ENCODE results near the gene NARF.

Gene NARF

DNA sequence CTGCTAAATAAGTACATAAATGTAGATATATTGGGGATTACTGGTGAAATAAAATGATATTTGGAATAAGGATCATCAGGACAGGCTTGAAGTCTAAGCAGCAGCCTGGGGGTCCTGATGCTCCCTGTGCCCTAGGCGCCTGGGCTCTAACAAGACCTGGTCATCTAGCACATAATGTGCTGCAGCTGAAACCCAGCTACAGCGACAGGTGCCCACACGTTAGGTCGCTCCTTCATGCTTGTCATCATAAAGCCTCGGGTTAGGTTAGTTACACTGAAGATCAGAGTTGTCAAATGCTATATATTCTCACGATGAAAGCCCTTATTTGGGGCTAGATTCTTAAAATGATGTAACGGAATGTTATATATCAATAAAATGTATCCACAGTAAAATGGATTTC, 11.5 kb downstream of the NARF start:
- DNase-seq (ENCODE audit: low read depth in 4 of 4, low spot score in 1 of 4), result no peak

DNA sequence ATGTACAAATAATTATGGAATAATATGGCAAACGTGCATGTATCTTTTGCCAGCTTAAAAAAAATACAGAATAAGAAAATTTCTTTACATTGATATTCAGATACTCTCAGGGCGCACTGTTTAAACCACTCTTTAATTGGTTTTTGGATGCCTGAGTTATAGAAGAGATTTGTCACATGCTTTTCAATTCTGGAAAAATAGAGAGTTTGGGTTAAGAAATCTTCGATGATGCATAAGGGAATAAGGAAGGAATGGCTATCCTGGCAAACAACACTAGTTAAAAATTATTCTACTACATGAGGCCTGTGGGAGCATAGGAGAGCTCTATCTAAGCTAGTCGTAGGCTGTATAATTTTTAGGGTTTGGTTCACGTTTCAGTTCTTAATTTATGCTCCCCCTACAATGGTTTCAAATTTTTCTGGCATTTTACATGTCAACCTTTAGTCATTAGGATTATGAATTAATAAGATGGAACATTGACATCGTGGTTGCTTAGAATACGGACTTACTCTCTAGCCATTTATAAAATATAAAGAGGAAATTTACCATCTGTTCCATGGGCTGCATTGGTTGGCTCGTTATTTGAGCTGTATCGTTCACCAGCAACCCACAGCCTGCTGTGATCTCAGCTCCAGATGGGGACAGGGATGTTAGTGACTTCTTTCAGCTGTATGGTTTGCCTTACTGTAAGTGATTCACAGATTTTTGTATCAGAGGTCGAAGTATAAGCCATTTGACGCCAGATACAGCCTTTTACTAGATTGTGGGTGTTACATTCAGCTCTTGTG, 15.9 kb downstream of the NARF start:
- no peak for DNase-seq (ENCODE audit: low read depth in 4 of 4, low spot score in 1 of 4)

DNA sequence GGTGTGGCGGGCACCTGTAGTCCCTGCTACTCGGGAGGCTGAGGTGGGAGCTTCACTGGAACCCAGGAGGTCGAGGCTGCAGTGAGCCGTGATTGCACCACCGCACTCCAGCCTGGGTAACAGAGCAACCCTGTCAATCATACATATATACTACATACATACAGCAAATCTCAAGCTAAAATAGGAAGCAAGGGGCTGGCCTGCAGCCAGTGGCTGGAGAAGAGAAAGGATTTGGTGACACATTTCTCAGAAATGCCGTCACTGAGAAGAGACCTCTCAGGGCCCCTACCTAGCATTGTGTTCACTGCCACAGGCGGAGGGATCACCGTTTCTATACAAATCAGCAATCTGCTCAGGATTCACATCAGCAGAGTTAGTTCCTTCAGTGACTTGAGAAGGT, 16.9 kb downstream of the NARF start:
- DNase-seq (ENCODE audit: low read depth in 4 of 4, low spot score in 1 of 4), result no peak

DNA sequence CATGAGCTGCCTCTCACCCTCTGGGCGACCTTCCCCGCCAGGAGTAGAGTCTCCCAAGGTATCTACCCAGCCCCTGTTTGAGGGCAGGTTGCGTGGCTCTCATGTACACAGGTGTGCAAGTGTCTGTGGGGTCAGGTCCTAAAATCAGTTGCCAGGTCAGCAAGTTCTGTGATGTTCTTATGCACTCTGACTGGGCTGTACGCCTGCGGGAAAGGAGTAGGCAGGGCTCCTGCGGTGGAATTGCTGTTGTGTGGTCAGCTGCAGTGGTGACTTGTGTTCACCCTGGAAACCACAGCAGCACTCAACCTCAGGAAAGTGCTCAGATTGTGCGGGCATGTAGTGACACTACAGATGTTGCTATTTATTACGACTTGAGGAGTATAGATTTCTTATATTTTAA, 19.4 kb downstream of the NARF start:
- no peak for DNase-seq (ENCODE audit: low read depth in 4 of 4, low spot score in 1 of 4)

DNA sequence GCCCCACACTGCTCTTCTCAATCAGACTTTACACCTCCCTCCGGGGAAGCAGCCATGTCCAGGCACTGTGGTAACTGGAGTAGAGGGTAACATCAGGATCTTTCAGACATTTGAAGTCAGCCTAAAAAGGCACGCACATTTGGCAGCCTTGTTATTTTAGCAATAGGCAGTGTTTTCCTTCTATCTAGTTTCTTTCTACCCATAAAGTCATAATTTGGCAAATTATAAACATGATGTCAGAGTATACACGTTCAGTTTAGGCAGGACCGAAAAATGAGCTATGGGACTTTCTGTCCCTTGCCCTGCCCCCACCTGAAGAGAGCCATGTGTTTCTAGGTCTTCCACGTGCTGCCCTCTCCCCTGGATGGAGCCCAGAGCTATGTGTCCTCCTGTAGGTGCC, 21.1 kb downstream of the NARF start:
- no peak for DNase-seq (ENCODE audit: low read depth in 4 of 4, low spot score in 1 of 4)

DNA sequence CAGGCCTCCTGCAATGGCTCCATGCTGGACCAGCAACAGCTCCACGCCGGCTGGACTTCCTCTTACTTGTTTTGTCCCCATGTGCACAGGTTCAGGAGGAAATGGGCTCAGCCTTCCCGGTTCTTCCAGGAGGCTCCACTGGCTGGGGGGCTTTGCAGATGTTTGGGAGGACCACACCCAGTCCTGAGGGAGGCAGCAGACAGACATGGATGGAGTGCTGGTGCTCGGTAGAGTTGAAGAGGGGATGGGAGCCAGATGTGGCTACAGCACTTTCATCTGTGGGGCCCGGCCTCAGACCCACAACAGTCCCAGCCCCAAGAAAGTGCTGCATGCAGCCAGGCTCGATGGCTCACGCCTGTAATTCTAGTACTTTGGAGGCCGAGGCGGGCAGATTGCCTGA, 21.8 kb downstream of the NARF start:
- DNase-seq (ENCODE audit: low read depth in 4 of 4, low spot score in 1 of 4), result no peak

DNA sequence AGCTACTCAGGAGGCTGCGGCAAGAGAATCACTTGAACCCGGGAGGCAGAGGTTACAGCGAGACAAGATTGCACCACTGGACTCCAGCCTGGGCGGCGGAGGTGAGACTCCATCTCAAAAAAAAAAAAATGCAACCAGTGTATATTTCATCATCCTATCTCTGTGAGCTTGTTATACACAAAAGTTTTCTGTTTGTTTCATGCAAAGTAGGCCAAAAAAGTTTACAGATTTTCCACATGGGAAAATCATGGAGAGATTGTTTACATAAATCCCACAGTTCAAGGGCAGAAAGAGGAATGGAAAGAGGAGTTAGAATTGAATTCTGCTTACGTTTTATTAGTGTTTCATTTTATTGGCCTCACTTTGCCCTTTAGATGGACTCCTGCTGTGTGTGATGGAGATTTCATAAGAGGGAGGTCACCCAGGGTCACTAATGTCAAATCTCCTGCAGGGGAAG, 24.7 kb downstream of the NARF start:
- no peak for DNase-seq (ENCODE audit: low read depth in 4 of 4, low spot score in 1 of 4)

DNA sequence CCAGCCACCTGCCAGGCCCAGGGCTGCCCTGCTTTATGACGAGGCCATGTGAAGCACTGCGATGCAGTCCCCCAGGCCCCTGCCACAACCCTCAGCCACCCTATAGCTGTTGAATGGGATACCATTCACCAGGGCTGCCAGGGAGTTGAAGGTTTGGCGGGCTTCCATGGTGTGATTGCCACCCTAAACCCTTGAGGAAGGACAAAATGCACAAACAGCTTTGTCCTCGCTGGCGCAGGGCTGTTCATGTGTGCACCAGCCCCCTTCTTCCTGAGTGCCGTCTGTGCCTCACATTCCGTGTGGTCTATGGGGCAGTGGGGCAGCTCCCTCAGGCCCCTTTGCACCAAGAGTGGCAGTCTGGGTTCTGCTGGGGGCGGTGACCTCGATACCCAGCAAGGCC, 25.3 kb downstream of the NARF start:
- no peak for DNase-seq (ENCODE audit: low read depth in 4 of 4, low spot score in 1 of 4)

DNA sequence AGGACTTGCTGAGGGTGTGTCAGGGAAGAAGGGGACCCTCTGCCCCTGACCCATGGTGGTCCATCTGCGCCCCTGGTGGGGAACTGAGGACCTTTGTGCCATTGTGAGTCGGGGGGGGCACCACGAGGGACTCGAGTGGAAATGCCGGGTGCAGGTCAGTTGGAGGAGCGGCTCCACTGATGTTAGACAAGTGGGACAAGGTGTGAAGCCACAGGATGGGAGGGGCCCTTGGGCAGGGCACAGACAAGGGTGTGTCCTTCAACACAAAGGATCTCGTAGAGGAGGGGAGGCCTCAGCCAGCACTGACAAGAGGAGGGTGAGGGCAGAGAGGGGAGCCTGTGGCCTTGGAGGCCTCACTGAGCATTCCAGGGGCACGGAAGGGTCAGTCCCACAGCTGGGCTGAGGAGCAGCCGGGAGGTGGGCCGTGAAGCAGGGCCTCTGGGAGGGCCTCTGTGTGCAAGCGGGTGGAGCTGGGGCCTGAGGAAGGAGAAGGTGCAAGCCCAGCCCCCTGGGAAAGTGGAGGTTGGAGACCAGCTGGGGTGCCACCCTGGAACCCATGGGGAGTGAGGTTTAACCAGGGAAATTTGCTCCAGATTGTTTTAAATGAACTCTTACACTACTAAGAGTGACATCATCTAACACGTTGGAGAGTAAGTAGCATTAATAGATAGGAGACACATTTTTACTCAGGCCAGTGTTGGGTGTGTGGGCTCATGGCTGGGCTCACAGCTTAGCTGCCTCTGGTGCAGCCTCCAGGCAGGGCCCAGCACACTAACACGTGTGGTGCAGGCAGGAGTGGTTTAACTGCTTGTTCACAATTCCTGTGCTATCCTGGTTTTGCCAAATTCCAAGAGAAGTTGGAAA, 27.9 kb downstream of the NARF start:
- DNase-seq (ENCODE audit: low read depth in 4 of 4, low spot score in 1 of 4), result no peak

DNA sequence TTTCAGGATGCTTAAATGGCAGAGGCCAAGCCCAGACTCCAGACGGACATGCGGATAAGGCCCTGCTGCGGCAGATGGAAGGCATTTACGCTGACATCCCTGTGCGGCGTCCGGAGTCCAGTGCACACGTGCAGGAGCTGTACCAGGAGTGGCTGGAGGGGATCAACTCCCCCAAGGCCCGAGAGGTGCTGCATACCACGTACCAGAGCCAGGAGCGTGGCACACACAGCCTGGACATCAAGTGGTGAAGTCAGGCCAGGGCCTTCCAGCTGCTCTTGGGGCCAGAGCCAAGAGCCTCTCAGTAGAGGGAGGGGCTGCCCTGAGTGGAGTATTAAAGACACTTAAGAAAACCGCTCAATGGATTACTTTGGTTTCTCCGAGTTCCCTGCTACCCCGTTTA, 29.4 kb downstream of the NARF start:
- no peak for DNase-seq (ENCODE audit: low read depth in 4 of 4, low spot score in 1 of 4)

DNA sequence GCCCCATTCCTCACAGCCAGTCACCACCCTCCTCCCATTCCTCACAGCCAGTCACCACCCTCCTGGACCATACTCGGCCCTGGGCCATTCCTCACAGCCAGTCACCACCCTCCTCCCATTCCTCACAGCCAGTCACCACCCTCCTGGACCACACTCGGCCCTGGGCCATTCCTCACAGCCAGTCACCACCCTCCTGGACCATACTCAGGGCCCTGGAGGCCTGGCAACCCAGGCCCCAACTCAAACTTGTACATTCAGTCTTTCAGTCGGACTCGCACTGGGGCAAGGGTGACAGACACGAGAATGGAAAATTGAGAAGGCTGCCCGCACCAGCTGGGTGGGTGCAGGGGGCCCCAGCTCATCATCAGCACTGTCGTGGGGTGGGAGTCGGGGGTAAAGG, 30.6 kb downstream of the NARF start:
- no peak for DNase-seq (ENCODE audit: low read depth in 4 of 4, low spot score in 1 of 4)

DNA sequence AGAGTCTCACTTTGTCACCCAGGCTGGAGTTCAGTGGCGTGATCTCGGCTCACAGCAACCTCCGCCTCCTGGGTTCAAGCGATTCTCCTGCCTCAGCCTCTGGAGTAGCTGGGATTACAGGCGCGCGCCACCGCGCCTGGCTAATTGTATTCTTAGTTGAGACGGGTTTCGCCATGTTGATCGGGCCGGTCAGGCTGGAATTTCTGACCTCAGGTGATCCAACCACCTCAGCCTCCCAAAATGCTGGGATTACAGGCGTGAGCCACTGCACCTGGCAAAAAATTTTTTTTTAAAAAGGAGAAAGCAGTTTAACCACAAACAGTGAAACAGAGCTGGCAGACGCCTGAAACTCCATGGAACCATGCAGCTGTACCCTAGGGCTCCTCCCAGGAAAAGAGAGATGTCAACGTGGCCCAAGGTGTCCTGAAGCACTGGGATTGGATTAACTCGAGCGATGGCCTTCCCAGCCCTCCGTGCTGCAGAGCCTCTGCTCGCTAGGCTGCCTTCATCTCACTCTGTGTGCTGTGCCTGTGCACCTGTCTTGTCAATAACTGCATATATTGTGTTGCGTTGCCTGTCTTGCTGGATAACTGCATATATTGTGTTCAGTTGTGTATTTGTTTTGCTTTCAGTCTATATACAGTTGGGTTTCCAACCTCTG, 31.4 kb downstream of the NARF start:
- no peak for DNase-seq (ENCODE audit: low read depth in 4 of 4, low spot score in 1 of 4)

DNA sequence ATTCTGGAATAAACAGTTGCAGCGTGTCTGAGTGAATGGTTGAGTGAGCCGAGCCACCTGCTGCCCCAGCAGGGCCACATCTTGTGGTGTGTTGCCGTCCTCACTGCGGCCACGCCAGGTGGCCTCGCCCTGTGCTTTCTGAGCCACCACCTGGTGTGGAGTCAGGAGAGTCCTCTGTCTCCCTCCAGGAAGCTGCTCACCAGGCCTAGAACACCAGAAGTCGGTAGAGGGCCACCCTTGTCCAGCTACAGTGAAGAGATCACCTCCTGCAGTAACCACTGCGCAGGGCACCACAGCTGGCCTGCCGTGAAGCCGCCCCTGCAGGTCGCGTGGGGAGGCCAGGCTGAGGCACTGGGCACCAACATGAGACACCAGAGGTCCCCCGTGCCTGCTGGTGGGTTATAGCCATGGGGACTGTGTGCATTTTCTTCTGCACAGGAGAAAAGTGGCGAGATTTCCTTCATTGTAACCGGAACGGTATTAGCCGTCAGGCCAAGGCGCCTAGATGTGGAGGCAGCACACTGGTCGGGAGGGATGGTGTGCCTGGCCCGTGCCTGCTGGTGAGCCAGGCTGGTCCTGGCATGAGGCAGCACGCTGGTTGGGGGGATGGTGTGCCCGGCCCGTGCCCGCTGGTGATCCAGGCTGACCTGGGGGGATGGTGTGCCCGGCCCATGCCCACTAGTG, 32.1 kb downstream of the NARF start:
- DNase-seq (ENCODE audit: low read depth in 4 of 4, low spot score in 1 of 4), result no peak

DNA sequence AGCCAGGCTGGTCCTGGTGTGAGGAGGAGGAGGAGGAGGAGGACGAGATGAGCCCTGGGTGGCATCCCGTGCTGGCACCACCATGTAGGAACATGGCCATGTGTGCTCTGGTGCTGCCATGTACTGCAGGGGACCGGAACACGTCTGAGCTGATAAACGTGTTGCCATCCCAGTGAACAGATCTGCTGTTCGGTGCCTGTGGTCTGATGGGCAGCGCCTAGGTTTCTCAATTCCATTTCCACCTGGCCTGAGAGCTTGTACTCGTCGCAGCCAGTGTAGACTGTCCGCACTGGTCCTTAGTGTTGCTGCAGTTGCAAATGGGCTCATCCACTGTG, 32.6 kb downstream of the NARF start:
- DNase-seq (ENCODE audit: low read depth in 4 of 4, low spot score in 1 of 4), result no peak

DNA sequence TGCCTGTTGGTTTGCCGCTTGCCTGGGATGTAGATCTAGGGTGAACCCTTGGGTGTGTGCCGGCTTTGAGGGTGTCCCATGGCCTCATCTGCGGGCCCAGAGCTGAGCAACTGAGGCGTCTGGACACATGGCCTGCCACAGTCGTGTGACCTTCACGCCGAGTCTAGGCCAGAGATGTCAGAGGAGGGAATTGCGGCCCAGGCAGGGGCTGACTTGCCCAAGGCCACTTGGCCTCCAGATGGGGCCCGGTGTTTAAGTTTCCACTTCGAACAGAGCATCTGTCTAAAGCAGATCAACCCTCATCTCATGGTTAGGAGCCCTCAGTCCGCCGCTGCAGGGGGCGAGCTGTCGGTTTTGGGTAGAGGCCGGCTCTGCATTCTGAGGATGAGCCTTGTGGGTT, 33.0 kb downstream of the NARF start:
- no peak for DNase-seq (ENCODE audit: low read depth in 4 of 4, low spot score in 1 of 4)

DNA sequence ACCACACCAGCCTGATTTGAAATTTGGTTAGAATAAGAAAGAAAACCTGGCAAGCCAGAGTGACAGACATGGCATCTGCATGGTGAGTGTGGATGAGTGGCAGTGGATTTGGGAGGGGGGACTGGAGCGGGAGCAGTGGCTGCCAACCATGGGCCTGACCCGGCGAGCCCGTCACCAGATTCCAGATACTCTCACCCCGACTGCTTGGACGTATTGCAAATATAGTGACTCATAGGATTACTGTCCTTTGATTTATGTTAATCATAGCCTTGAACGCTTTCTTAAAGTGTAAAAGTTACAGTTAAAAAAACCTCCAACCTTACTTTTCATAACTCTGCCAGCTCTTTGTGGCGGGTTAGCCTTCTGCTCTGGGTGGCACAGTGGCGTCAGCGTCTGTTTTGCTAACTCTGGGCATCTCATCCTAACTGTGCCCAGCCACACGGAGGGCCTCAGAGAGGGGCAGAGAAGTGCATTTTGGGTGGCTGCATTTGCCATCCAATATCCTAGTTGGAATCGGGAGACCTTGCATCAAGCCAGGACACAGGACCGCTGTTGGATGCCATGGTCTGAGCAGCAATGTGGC, 34.2 kb downstream of the NARF start:
- DNase-seq (ENCODE audit: low read depth in 4 of 4, low spot score in 1 of 4), result no peak

DNA sequence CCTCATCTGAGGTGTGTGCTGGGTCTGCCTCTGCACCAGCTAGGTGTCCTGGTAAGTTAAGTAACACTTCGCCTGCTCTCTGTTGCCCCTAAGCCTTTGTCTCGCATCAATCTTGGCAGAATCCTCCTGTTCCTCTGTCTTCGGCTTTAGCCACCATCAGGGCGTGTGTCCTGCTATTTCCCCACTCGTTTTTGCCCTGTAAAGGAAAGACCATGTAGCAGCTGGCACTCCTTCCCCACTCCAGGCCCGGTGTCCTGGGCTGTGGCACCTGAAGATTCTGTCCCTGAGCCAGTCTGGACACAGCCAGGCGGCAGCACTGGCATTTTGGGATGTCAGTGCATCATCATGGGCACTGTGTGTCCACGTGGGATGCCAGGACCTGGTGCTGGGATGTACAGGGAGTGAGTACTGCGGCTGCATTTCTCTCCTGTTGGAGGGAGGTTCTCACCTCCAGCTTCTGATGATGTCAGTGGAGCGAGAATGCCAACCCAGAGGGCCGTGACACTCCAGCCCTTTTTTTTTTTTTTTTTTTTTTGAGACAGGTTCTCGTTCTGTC, 34.8 kb downstream of the NARF start:
- DNase-seq (ENCODE audit: low read depth in 4 of 4, low spot score in 1 of 4), result no peak

DNA sequence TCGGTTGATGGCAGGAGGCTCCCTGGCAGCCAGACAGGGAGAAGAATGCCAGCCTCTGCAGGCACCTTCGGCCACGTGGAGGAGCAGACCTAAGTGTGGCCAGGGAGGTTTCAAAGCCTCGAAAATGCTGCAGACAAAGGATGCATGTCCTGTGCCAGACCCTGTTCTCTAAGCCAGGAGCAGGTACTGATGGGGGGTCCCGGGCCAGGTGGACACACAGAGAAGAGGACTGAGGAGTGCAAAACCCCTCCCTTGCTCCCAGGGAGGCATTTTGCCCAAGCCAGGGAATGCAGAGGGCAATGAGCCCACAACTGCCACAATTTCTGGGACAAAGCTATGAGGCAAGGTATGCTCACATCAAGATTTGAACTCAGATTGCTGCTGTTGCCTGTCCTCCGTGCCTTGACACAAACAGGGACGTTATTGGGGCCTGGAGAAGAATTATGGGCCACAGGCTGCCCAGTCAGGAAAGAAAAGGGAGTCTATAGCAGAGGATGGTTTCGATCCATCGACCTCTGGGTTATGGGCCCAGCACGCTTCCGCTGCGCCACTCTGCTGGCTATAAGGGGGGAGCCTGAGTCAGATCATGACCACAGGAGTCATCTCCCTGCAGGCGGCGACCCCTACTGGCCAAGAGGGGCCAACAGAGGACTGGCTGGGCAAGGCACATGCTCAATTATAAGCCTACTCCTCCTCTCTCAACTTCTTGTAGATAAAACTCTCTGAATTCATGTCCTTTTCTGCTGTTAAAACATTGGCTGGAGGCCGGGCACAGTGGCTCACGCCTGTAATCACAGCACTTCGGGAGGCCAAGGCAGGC, 35.9 kb downstream of the NARF start:
- DNase-seq (ENCODE audit: low read depth in 4 of 4, low spot score in 1 of 4), result peak; percentile 67 to 82 (median 73)

DNA sequence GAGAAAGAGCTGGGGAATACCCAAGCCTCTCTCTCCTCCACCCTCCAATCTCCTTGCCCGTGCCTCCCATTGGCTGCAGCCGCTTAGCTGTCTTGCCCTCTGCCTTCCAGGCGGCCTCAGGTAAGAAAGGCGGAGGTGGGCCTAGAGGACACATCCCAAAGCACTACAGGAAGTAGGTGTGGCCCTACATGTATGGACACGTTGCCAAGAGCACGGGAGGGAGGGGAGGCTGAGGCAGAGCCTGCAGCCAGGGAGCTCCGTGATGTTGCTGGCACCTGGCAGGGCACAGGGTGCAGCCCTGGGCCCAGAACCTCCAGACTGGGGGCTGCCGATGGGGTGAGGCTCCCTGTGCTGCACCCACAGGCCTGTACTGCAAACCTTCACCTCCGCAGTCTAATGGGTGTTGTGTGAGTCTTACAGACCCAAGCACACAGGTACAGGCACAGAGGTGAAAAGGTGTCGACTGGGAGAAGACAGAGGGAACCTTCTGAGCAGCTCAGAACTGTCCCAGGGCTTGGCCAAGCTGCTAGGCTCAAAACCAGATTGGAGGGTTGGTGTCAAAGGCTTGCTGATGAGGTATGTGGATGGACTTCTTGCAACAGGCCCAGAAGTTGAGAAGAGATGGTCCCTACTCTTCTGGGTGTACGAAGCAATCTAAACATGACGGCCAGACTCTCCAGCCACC, 37.4 kb downstream of the NARF start:
- DNase-seq (ENCODE audit: low read depth in 4 of 4, low spot score in 1 of 4), result no peak
